GM12878 (cell line): Measurements from ENCODE around the gene TBC1D9B. TPM values are rescaled to one million over a fixed set of nuclear protein-coding genes. Genes with fewer than 3 reads are reported as not detected.

Experiments
- ATAC-seq: fragments of 200-7000 bp; cut with Tn5 transposase; 3 replicates; pipeline ENCODE4 v1.9.1; 2020; ENCODE audit warnings: mild to moderate bottlenecking, moderate library complexity
- BruUV-seq: library from RNA; stranded (reverse); fragments of 400-500 nt; replicated peaks from 2 replicates; lab custom pipeline; 2021; lab: Mats Ljungman, UMichigan
- CTCF ChIA-PET: fragments of 300-600 bp; sonication (Branson Sonifier 250); formaldehyde crosslinking; extraction: SDS; loops from one replicate; lab custom pipeline; 2021; ENCODE audit warnings: inconsistent platforms; lab: Yijun Ruan, JAX
- POLR2A ChIA-PET: fragments of 350-600 bp; formaldehyde crosslinking; extraction: SDS; loops from one replicate; lab custom pipeline; 2021; ENCODE audit warnings: inconsistent platforms; lab: Charles Lee
- RAD21 ChIA-PET: fragments of 300-600 bp; sonication (Branson Sonifier 250); formaldehyde crosslinking; loops from one replicate; lab custom pipeline; 2023; ENCODE audit warnings: antibody characterized with exemption; ENCODE audit not compliant: unreplicated experiment; lab: Charles Lee
- SMC1A ChIA-PET: fragments of 300-600 bp; sonication (Branson Sonifier 250); formaldehyde crosslinking; loops from one replicate; lab custom pipeline; 2023; ENCODE audit not compliant: unreplicated experiment, uncharacterized antibody; lab: Charles Lee
- DNase-seq: peaks from one replicate; pipeline ENCODE4 v3.0.0-alpha.2; 2011; ENCODE audit warnings: low read depth, low spot score
- FAIRE-seq: peaks from 3 replicates; lab custom pipeline; 2011; peaks lifted over from hg19 to GRCh38; lab: Jason Lieb, UNC
- H2AFZ ChIP-seq: 2 replicates; pipeline ENCODE4 v1.6.0; 2011; ENCODE audit warnings: low read depth, low read length, control low read depth; ENCODE audit not compliant: control insufficient read depth
- H3K27ac ChIP-seq: 2 replicates; pipeline ENCODE4 v1.5.1; 2011; ENCODE audit warnings: control low read depth; ENCODE audit not compliant: control insufficient read depth, insufficient read depth
- H3K27me3 ChIP-seq, 2 experiments: replicated peaks in 1 of 2; 2 replicates each; pipeline versions ENCODE4 v1.6.0 to v1.6.1; 2011; ENCODE audit warnings: low read length in 1 of 2; ENCODE audit not compliant: control insufficient read depth in 2 of 2, insufficient read depth in 2 of 2
- H3K36me3 ChIP-seq, 2 experiments: 2 replicates each; pipeline ENCODE4 v1.5.1; 2011; ENCODE audit warnings: low read length in 1 of 2; ENCODE audit not compliant: control insufficient read depth in 2 of 2, insufficient read depth in 2 of 2
- H3K4me1 ChIP-seq: 2 replicates; pipeline ENCODE4 v1.6.1; 2011; ENCODE audit warnings: mild to moderate bottlenecking, low read length, moderate library complexity, mixed read lengths; ENCODE audit not compliant: control insufficient read depth, insufficient read depth
- H3K4me2 ChIP-seq: 2 replicates; pipeline ENCODE4 v1.6.0; 2011; ENCODE audit warnings: control low read depth; ENCODE audit not compliant: control insufficient read depth, insufficient read depth
- H3K4me3 ChIP-seq: fragments of 200-600 bp; sonication (generic); 2 replicates; pipeline ENCODE4 v1.5.1; 2016
- H3K79me2 ChIP-seq: 2 replicates; pipeline ENCODE4 v1.6.0; 2011; ENCODE audit warnings: low read length; ENCODE audit not compliant: control insufficient read depth, insufficient read depth
- H3K9ac ChIP-seq: 2 replicates; pipeline ENCODE4 v1.8.0; 2011; ENCODE audit warnings: low read length, control low read depth, mixed read lengths; ENCODE audit not compliant: control insufficient read depth, insufficient read depth
- H3K9me3 ChIP-seq: replicated peaks from 3 replicates; pipeline ENCODE4 v1.5.1; 2011; ENCODE audit warnings: mild to moderate bottlenecking, low read length; ENCODE audit not compliant: control insufficient read depth, insufficient read depth
- H4K20me1 ChIP-seq: 2 replicates; pipeline ENCODE4 v1.6.0; 2011; ENCODE audit not compliant: control insufficient read depth, insufficient read depth
- BCL11A ChIP-seq: IDR thresholded peaks from 2 replicates; pipeline ENCODE4 v1.6.1; 2011; ENCODE audit warnings: low read depth, low read length
- CBFB ChIP-seq: IDR thresholded peaks from 2 replicates; pipeline ENCODE4 v1.6.1; 2016; ENCODE audit warnings: antibody characterized with exemption, low read depth
- CBX5 ChIP-seq: sonication (generic); IDR thresholded peaks from 2 replicates; pipeline ENCODE4 v1.6.1; 2016; ENCODE audit warnings: low read depth, moderate library complexity, mild to moderate bottlenecking, inconsistent platforms
- CEBPB ChIP-seq, 2 experiments: fragments of 150-350 bp in 1 of 2; IDR thresholded peaks; 2 replicates each; pipeline ENCODE4 v1.6.1; 2012 to 2014; ENCODE audit warnings: low read depth in 2 of 2, low read length in 2 of 2, borderline replicate concordance in 1 of 2, inconsistent platforms in 1 of 2
- CTCF ChIP-seq, 3 experiments: IDR thresholded peaks in 2 of 3; conservative IDR thresholded peaks in 1 of 3; 2 replicates each; pipeline ENCODE4 v1.5.1; 2011; ENCODE audit warnings: low read depth in 3 of 3, low read length in 3 of 3, mild to moderate bottlenecking in 3 of 3, control low read depth in 2 of 3, moderate library complexity in 2 of 3, inconsistent platforms in 1 of 3, mixed read lengths in 1 of 3; ENCODE audit not compliant: control insufficient read depth in 2 of 3, insufficient read depth in 1 of 3; ENCODE audit errors: extremely low read depth in 1 of 3
- ESRRA ChIP-seq: IDR thresholded peaks from 2 replicates; pipeline ENCODE4 v1.6.1; 2012; ENCODE audit warnings: mild to moderate bottlenecking, low read length, improper control_type of control experiment
- ETV6 ChIP-seq, 2 experiments: fragments of 450-650 bp in 1 of 2; IDR thresholded peaks in 1 of 2; conservative IDR thresholded peaks in 1 of 2; 2 replicates each; pipeline ENCODE4 v1.6.1; 2014; ENCODE audit warnings: antibody characterized with exemption in 1 of 2, borderline replicate concordance in 1 of 2, low read depth in 1 of 2, mild to moderate bottlenecking in 1 of 2, moderate library complexity in 1 of 2
- EZH2 ChIP-seq: IDR thresholded peaks from 2 replicates; pipeline ENCODE4 v1.6.1; 2012; ENCODE audit warnings: low read depth, mild to moderate bottlenecking, control low read depth, inconsistent platforms, low read length, borderline replicate concordance; ENCODE audit not compliant: control insufficient read depth
- MAX ChIP-seq: IDR thresholded peaks from 2 replicates; pipeline ENCODE4 v1.6.1; 2012; ENCODE audit warnings: low read depth, low read length, improper control_type of control experiment
- MLLT1 ChIP-seq: fragments of 450-650 bp; IDR thresholded peaks from 2 replicates; pipeline ENCODE4 v1.6.1; 2016; ENCODE audit warnings: mild to moderate bottlenecking
- MTA3 ChIP-seq: IDR thresholded peaks from 2 replicates; pipeline ENCODE4 v1.6.1; 2012; ENCODE audit warnings: low read length, inconsistent platforms, borderline replicate concordance
- MYC ChIP-seq: IDR thresholded peaks from 2 replicates; pipeline ENCODE4 v1.6.1; 2011; ENCODE audit warnings: mild to moderate bottlenecking, low read length, moderate library complexity, inconsistent platforms; ENCODE audit not compliant: insufficient read depth, insufficient replicate concordance, insufficient read length, severe bottlenecking
- NBN ChIP-seq: fragments of 450-650 bp; IDR thresholded peaks from 2 replicates; pipeline ENCODE4 v1.6.1; 2016
- PML ChIP-seq: IDR thresholded peaks from 2 replicates; pipeline ENCODE4 v1.6.1; 2012; ENCODE audit warnings: low read length, inconsistent platforms
- RAD51 ChIP-seq: fragments of 450-650 bp; IDR thresholded peaks from 2 replicates; pipeline ENCODE4 v1.6.1; 2016; ENCODE audit warnings: moderate library complexity, mild to moderate bottlenecking, inconsistent platforms
- SIN3A ChIP-seq: IDR thresholded peaks from 2 replicates; pipeline ENCODE4 v1.6.1; 2012; ENCODE audit warnings: low read depth, low read length, improper control_type of control experiment
- SP1 ChIP-seq: IDR thresholded peaks from one replicate; pipeline ENCODE4 v1.6.1; 2011; ENCODE audit warnings: low read depth, low read length
- SREBF1 ChIP-seq: IDR thresholded peaks from 2 replicates; pipeline ENCODE4 v1.6.1; 2012; ENCODE audit warnings: mild to moderate bottlenecking, low read length
- SRF ChIP-seq, 2 experiments: IDR thresholded peaks; 2 replicates each; pipeline ENCODE4 v1.6.1; 2011; ENCODE audit warnings: low read depth in 2 of 2, low read length in 2 of 2, mild to moderate bottlenecking in 1 of 2, moderate library complexity in 1 of 2
- ZSCAN29 ChIP-seq: fragments of 450-650 bp; IDR thresholded peaks from 2 replicates; pipeline ENCODE4 v1.6.1; 2017; ENCODE audit warnings: mild to moderate bottlenecking, moderate library complexity
- WGBS: methylation state at CpG from one replicate; pipeline ENCODE4 v1.1.6; 2016; ENCODE audit warnings: low lambda C conversion rate; ENCODE audit not compliant: insufficient replicate concordance, insufficient coverage; ENCODE audit errors: missing lambda C conversion rate; 5-methylcytosine and 5-hydroxymethylcytosine counted together
- in situ Hi-C: fragments of 300-500 bp; cut with MboI; formaldehyde crosslinking; loops from 9 replicates; pipeline ENCODE4 v1.14.3; 2018; ENCODE audit warnings: mixed read lengths
- intact Hi-C: fragments of 100-400 bp; cut with micrococcal nuclease; formaldehyde crosslinking; loops from one replicate; pipeline ENCODE4 v1.14.2; 2022; ENCODE audit not compliant: unreplicated experiment
- polyA plus RNA-seq, 11 experiments: library from polyadenylated mRNA; depleted of rRNA in 4 of 11; unstranded in 6 of 11; stranded (reverse) in 5 of 11; fragments of >200 nt; fragmentation: Nextera tagmentation in 4 of 11; fragmentation: Illumina TruSeq in 1 of 11; extraction: Ambion mirVana in 4 of 11; extraction: Trizol in 1 of 11; gene quantifications; 1 replicate in 1 of 11; 2 replicates in 10 of 11; pipeline versions ENCODE4 v1.2.1 to v1.2.3, GENCODE V29; 2011 to 2016; ENCODE audit warnings: inconsistent platforms in 2 of 11, missing spikeins in 2 of 11, low read depth in 1 of 11
- total RNA-seq, 4 experiments: library from RNA; depleted of rRNA in 3 of 4; stranded (reverse); fragments of >200 nt in 3 of 4; fragmentation: Illumina TruSeq in 1 of 4; extraction: Trizol in 1 of 4; gene quantifications; 2 replicates each; pipeline versions ENCODE4 v1.2.1 to v1.2.3, GENCODE V29; 2013 to 2021

The TBC1D9B gene
- total and polyA plus RNA-seq, 10 of the 15 experiments (the other 5 are each of a cell fraction or from before 2014, with no cell fraction given), result 4.0 to 74.2 (median 34.6) TPM

GRCh38 chr5:179886190-179886911, 21.3 kb downstream of the TBC1D9B start (continued):
- no peak for TF ChIP-seq NBN
- no peak for TF ChIP-seq ETV6 (conservative IDR thresholded peaks at IDR 0.05 in 1 of 2, IDR thresholded peaks at IDR 0.05 in 1 of 2; ENCODE audit: borderline replicate concordance in 1 of 2, low read depth in 1 of 2)
- TF ChIP-seq BCL11A, result no peak

- Histone ChIP-seq H3K4me2 (no peak overlapping the region), H3K9ac (no peak overlapping the region), H4K20me1 (no peaks in the 10 kb centered on the region), H2AFZ (no peak overlapping the region), H3K36me3 (peaks cover 15 to 18% of the 10 kb centered on the region in 2 experiments), H3K4me1 (no peaks in the 10 kb centered on the region), H3K27me3 (no peaks in the 10 kb centered on the region), H3K27ac (no peak overlapping the region), H3K79me2 (no peaks in the 10 kb centered on the region), H3K4me3 (no peak overlapping the region), H3K9me3 (peaks cover 16% of the 10 kb centered on the region)
- BruUV-seq, result no TSS peak
- intact Hi-C loops (no loop called here), in situ Hi-C loops (no loop called here)
- 98% methylated on average over 13 of the region's 13 CpGs for WGBS
- ATAC-seq (no peak), DNase-seq (no peak), FAIRE-seq (no peak)
- ChIA-PET POLR2A (no interaction called here), RAD21 (no interaction called here), SMC1A (no interaction called here), CTCF (no interaction called here)
- TF ChIP-seq ESRRA (no peak), MYC (no peak), SREBF1 (no peak), SIN3A (no peak), CBX5 (no peak), PML (no peak), ZSCAN29 (no peak), CEBPB (IDR thresholded peaks at IDR 0.05; ENCODE audit: borderline replicate concordance in 1 of 2, low read depth in 2 of 2, low read length in 2 of 2) (no peak), SRF (IDR thresholded peaks at IDR 0.05; ENCODE audit: low read depth in 2 of 2, low read length in 2 of 2) (no peak), CBFB (no peak), SP1 (no peak), EZH2 (no peak), MLLT1 (no peak), MTA3 (no peak), RAD51 (no peak), MAX (no peak), CTCF (IDR thresholded peaks at IDR 0.05 in 2 of 3, conservative IDR thresholded peaks at IDR 0.05 in 1 of 3; ENCODE audit: control insufficient read depth in 2 of 3, extremely low read depth in 1 of 3, insufficient read depth in 1 of 3, low read depth in 3 of 3, low read length in 3 of 3) (no peak)
These were observed 22.1 kb downstream of the TBC1D9B start for GRCh38 chr5:179885491-179886090.
